ENCODE results near the gene C6orf132.
"Not testable (repeated sequence)": the region's sequence is repeated elsewhere in the genome, so short reads cannot be mapped to it uniquely, and the experiment has no call there.

The C6orf132 gene, protein sequence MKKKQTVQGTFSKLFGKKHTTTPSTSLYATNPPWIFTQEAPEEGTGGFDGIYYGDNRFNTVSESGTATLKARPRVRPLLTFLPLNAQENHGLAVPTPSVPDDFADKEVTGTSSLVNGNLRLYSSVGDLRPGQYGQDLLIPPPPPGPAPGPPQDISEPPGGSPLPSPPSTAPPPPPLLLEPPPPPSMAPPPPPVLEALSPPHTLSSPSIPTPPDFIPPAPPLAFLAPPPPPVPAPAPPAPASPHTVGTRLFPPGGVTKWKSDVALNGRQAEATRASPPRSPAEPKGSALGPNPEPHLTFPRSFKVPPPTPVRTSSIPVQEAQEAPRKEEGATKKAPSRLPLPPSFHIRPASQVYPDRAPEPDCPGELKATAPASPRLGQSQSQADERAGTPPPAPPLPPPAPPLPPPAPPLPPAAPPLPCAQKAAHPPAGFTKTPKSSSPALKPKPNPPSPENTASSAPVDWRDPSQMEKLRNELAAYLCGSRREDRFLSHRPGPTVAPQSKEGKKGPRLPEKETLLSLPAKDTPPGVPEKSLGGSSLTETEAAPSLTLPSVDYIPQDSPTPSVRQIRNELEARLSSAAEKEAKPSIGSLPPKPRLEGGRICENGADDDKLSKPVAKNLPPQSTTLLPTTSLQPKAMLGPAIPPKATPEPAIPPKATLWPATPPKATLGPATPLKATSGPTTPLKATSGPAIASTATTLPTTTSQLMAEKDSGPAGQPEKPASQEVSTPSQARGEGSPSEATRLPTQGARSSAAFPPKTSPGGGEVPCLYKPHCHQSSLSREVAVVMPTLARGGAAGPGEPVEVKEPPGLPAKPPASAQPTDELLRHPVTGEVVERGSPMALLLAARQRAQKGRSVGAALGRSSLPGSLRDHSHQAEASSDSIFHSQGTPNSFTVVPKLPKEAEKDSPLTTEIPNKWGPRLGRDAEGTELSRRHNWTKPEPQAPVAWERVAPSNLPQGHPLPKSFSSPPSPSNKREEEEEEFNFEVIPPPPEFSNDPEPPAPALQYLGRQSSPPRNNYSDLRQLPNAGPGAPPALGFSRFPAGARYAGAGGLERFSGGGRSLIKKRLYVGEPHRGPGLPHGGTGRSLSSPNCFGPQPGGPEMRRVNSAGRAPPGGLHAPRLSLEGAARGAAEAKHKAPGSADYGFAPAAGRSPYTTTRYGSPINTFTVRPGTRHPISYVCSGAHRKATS

DNA sequence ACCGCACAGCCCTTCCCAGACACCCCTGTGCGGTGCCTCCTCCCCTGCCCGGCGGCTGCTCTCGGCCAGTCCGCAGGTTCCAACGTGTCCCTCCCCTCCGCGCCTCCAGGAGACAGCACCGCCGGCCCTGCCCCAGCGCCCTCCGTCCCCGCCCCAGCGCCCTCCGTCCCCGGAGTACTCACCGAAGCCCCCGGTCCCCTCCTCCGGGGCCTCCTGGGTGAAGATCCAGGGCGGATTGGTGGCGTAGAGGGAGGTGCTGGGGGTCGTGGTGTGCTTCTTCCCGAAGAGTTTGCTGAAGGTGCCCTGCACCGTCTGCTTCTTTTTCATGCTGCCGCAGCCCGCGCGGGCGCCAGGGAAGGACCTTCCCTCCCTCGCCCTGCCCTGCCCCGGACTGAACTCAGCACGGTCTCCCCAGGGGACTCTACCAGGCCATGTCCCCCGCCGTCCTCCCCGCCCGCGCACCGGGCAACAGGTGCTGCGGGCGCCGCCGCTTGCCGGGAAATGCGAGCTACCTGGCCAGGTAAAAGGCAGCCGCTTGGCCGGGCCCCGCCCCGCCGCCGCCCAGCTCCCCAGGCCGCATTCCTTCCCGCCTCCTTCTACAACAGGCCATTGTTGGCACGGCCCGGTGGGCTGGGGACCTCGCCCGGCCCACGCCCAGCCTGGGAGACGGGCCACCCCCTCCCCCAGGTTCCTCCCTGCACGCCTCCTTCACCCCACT is at the start of gene C6orf132:
Gene C6orf132 (minus strand): TSS at position 503 of the 718 bp plus-strand sequence. CDS start 176 bp downstream, at position 327.
- no peak for DNase-seq

GRCh38 chr6:42190554-42191183 is 48.2 kb upstream of the C6orf132 start:
- DNase-seq: no peak

GRCh38 chr6:42188406-42188805 is 46.0 kb upstream of the C6orf132 start:
- DNase-seq: no peak

DNA sequence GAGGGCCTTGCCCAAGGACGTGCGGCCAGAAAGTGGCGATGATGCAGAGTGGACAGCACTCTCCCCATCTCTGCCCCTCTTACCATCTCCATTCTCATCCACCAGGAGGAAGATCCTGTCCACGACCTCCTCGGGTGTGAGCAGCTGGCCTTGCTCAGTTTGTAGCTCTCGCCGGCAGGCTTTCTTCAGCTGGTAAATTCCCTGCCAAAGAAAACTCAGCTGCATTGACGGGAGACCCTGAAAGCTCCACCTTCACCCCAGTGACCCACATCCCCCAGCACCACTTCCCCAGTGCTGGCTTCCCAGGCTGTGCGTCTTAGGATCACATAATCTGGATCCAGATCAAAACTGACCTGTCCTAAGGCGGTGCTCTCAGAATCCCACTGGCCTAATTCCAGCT is 43.2 kb upstream of the C6orf132 start:
- no peak for DNase-seq

GRCh38 chr6:42184475-42184874 is 42.1 kb upstream of the C6orf132 start:
- DNase-seq: no peak

- no peak for DNase-seq
These were observed 39.7 kb upstream of the C6orf132 start for GRCh38 chr6:42182101-42182500.

DNA sequence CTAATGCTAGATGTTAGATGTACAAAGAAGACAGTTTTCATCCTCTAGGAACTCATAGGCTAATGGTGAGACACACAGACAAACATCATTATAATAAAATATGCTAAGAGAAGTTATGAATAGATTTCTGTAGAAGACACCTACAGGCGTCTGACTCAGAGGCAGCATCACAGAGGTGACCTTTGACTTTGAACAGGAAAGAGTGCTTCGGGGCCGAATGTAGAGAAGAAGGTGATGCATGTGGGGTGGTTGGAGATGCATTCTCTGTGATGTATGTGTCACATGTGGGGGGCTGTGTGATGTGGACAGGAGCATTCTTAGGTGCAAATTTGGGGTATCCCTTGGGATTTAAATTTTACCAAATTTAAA is 37.5 kb upstream of the C6orf132 start:
- no peak for DNase-seq

DNA sequence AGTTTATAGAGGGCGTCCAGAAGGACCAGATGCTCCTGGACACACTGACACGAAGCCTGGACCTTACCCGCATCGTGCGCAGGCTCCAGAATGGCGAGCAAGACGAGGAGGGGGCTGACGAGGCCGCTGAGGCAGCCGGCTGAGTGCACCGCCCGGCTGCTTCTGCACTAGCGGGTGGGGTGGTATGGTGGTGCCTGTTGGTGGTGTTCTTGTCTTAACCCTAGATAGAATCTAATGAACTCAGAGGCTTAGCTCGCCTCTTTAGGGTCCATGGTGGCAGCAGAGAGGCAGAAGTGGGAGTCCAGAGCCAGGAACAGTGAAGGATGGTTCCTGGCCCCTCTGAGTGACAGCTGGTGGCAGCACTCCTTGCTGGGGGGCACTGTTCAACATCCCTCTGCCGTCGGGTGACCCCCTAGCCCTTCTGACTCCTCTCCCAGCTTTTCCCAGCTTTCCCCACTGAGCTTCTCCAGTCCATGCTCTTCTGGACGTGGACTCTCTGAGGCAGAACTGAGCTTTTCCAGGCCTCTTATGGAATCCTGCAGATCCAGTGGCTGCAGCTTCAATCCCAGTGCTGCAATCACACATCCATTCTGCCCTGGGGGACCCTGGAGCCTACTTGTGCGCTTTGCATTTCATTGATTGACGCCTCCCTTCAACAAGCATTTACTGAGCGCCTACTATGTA is 37.0 kb upstream of the C6orf132 start:
- DNase-seq: no peak

- DNase-seq: peak in 3 of 51 donors; percentile 2 to 15 (median 7)
These were observed 35.3 kb upstream of the C6orf132 start for GRCh38 chr6:42177514-42178364.

GRCh38 chr6:42176981-42177380 is 34.6 kb upstream of the C6orf132 start:
- DNase-seq: no peak

DNA sequence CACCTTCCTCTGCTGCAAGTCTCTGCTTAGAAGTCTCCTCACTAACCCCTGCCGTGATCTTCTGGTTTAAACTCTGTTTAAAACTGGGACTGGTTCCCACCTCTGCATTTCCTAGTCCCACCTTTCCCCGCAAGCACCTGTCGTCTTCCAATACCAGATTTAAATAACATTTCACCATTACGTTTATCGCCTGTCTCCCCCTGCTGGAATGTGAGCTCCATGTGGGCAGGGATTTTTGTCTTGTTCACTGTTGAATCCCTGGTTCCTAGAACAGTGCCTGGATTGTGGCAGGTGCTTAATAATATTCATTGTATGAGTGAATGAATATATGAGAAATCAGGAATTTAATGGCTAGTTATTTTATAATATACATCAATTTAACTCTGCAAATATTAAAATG is 33.4 kb upstream of the C6orf132 start:
- DNase-seq: no peak

- DNase-seq: no peak
These were observed 30.7 kb upstream of the C6orf132 start, which contains the start of gene GUCA1A for GRCh38 chr6:42173101-42173500. Gene GUCA1A (plus strand): TSS chr6:42173364. CDS start chr6:42173614, 250 bp downstream.

DNA sequence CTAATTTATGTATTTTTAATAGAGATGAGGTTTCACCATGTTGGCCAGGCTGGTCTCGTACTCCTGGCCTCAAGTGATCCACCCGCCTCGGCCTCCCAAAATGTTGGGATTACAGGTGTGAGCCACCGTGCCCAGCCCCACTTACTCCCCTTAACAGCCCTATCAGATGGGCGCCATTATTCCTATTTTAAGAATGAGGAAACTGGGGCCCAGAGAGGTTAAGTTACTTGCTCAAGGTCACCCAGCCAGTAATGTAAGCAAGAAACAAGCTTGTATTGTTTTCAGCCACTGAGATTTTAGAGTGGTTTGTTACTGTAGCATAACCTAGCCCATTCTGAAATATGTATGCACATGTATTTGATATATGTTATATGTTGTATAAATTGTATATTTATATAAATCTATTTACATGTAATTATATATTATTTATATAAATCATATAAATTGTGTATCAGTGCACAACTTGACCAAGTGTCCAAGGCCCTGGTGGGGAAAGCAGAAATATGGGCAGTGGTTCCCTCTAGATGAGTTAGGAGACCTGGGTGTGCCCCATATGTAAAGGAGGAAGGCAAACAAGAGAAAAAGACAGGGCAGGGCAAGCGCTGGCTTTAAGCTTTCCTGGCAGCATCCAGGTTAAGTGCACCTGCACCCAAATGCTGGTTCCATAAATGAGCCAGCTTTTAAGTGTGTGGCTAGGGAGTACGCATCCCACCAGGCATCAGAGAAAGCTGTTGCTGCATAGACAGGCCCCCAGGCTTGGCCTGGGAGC is 29.6 kb upstream of the C6orf132 start:
- no peak for DNase-seq

- not testable (repeated sequence) for DNase-seq
These were observed 27.4 kb upstream of the C6orf132 start for GRCh38 chr6:42169780-42170179.

- DNase-seq: no peak
These were observed 26.2 kb upstream of the C6orf132 start for GRCh38 chr6:42168650-42169049.

DNA sequence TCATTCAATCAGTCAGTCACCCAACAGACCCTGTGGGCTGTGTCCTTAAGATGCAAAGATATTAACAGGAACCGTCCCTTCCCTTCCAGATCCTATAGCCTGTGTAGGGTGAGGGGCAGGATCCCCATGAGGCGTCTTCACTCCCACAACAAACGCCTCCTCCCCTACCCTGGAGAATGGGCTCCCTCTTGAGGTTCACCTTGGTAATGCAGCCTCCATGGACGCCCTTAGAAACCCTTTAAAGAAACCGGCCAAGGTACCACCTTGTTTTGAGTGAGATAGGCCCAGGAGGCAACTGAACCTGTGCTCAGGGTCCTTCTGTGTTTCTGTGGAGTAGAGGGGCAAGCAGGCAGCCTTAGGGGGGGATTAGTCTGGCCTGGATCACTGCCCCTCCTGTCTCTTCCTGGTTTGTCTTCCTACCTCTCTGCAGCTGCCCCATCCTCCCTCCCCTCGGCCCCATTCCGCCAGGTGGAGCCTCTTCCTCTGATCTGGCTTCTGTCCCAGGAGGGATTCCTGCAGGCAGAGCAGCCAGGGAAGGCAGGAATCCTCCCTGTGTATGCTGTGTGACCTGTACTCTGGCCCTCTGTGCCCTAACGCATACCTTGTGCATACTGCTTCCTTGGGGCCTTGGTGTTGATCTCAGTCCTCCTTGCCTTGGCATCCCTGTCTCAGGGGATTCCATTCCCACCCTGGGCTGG is 24.2 kb upstream of the C6orf132 start:
- peak in 38 of 51 donors; percentile 2 to 56 (median 12) for DNase-seq

- no peak for DNase-seq
These were observed 22.6 kb upstream of the C6orf132 start for GRCh38 chr6:42165016-42165415.

GRCh38 chr6:42163981-42164380 is 21.6 kb upstream of the C6orf132 start:
- no peak for DNase-seq

Measured in hypothalamus (tissue), 51 donors.